ENCODE measurements around the gene AMMECR1. TPM values are rescaled to one million over a fixed set of nuclear protein-coding genes. Genes with fewer than 3 reads are reported as not detected.
A peak's percentile ranks its signal among the peaks of the same experiment; 100 is the strongest.

Gene AMMECR1
- total and polyA plus RNA-seq, 2 of the 13 experiments (the other 11 are each of a cell fraction or from before 2014, with no cell fraction given): 3.1 to 7.5 TPM

DNA sequence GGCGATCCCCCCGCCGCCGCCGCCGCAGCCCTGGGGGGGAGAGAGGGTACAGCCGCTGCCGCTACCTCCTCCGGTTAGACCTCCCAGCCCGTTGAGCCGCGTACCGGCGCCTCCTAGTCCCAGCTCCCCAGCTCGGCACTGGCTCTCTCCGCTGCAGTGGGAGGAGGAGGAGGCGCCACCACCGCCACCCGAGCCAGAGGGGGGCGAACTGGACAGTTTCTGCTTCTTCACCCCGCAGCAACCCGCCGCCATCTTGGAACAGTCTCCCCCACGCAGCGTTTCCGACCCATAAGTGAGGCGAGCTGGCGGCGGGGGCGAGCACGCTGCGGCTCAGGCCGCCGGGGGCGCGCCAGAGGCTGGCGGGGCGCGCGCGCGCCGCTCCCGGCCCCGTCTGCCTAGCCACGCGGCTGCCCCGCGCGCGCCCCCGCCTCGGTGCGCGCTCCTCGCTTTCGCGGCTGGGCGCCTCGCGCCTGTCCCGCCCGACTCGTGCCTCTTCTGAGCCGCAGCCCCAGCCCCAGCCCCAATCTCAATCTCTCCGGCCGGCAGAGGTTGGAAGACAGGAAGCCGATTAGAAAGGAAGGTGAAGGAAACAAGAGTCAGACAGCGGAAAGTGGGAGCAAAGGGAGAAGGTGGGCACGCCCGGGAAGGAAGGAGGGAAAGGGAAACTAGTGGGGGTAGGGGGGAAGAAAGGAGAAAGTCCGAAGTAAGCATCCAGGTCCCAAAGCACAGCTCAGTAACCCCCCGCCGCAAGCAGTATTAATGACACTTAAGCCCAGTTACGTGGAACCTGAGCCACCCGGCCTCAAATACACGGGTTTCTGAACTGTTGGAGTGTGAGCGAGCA lies at the start of gene AMMECR1 (continued):
- TF ChIP-seq ZNF614 (CRISPR knock-in tag; IDR thresholded peaks at IDR 0.05; ENCODE audit: borderline replicate concordance) (no peak), ZNF879 (CRISPR knock-in tag; IDR thresholded peaks at IDR 0.05) (no peak), ZNF232 (CRISPR knock-in tag; IDR thresholded peaks at IDR 0.05; ENCODE audit: borderline replicate concordance) (no peak), NFKB2 (CRISPR knock-in tag; IDR thresholded peaks at IDR 0.05; ENCODE audit: borderline replicate concordance) (no peak), HHEX (CRISPR knock-in tag; IDR thresholded peaks at IDR 0.05) (no peak), MATR3 (CRISPR knock-in tag; IDR thresholded peaks at IDR 0.05) (no peak), RFX1 (IDR thresholded peaks at IDR 0.05) (no peak), CHD2 (IDR thresholded peaks at IDR 0.05; ENCODE audit: low read depth, low read length) (no peak), SAP130 (CRISPR knock-in tag; IDR thresholded peaks at IDR 0.05; ENCODE audit: low read depth) (peak; percentile 19; the same call in 1 of the 2 replicates), GTF2F1 (IDR thresholded peaks at IDR 0.05; ENCODE audit: low read length) (no peak), SMAD3 (CRISPR knock-in tag; IDR thresholded peaks at IDR 0.05) (no peak), TBP (CRISPR knock-in tag; IDR thresholded peaks at IDR 0.05) (no peak), ZFAT (CRISPR knock-in tag; conservative IDR thresholded peaks at IDR 0.05) (no peak), CBFB (CRISPR knock-in tag; IDR thresholded peaks at IDR 0.05) (no peak), MED8 (CRISPR knock-in tag; IDR thresholded peaks at IDR 0.05; ENCODE audit: insufficient replicate concordance) (no peak), ZNF598 (CRISPR knock-in tag; IDR thresholded peaks at IDR 0.05; ENCODE audit: borderline replicate concordance) (no peak), ATAD3A (CRISPR knock-in tag; IDR thresholded peaks at IDR 0.05) (no peak), POLR2AphosphoS5 (IDR thresholded peaks at IDR 0.05; ENCODE audit: low read depth, low read length) (peak; percentile 50), HNF4A (CRISPR knock-in tag; IDR thresholded peaks at IDR 0.05) (no peak), ZNF569 (CRISPR knock-in tag; IDR thresholded peaks at IDR 0.05; ENCODE audit: borderline replicate concordance) (no peak)
- TF ChIP-seq, protein P1, sequence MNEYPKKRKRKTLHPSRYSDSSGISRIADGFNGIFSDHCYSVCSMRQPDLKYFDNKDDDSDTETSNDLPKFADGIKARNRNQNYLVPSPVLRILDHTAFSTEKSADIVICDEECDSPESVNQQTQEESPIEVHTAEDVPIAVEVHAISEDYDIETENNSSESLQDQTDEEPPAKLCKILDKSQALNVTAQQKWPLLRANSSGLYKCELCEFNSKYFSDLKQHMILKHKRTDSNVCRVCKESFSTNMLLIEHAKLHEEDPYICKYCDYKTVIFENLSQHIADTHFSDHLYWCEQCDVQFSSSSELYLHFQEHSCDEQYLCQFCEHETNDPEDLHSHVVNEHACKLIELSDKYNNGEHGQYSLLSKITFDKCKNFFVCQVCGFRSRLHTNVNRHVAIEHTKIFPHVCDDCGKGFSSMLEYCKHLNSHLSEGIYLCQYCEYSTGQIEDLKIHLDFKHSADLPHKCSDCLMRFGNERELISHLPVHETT (CRISPR knock-in tag; conservative IDR thresholded peaks at IDR 0.05): no peak
- TF ChIP-seq, protein P2, sequence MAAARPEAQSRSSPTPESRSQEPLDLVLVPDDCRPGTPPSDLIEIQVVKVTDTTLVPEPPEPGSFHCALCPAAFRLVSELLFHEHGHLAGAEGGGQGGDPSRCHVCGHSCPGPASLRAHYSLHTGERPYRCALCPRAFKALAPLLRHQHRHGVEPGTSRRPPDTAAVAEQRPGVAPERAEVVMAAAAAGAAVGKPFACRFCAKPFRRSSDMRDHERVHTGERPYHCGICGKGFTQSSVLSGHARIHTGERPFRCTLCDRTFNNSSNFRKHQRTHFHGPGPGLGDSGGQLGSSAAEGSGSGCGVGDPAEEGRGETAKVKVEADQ (CRISPR knock-in tag; IDR thresholded peaks at IDR 0.05; ENCODE audit: borderline replicate concordance): no peak
- TF ChIP-seq, protein P3, sequence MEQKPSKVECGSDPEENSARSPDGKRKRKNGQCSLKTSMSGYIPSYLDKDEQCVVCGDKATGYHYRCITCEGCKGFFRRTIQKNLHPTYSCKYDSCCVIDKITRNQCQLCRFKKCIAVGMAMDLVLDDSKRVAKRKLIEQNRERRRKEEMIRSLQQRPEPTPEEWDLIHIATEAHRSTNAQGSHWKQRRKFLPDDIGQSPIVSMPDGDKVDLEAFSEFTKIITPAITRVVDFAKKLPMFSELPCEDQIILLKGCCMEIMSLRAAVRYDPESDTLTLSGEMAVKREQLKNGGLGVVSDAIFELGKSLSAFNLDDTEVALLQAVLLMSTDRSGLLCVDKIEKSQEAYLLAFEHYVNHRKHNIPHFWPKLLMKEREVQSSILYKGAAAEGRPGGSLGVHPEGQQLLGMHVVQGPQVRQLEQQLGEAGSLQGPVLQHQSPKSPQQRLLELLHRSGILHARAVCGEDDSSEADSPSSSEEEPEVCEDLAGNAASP (CRISPR knock-in tag; IDR thresholded peaks at IDR 0.05; ENCODE audit: borderline replicate concordance): no peak
- TF ChIP-seq, protein P4, sequence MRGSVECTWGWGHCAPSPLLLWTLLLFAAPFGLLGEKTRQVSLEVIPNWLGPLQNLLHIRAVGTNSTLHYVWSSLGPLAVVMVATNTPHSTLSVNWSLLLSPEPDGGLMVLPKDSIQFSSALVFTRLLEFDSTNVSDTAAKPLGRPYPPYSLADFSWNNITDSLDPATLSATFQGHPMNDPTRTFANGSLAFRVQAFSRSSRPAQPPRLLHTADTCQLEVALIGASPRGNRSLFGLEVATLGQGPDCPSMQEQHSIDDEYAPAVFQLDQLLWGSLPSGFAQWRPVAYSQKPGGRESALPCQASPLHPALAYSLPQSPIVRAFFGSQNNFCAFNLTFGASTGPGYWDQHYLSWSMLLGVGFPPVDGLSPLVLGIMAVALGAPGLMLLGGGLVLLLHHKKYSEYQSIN (CRISPR knock-in tag; IDR thresholded peaks at IDR 0.05; ENCODE audit: borderline replicate concordance): no peak
- TF ChIP-seq, protein P5, sequence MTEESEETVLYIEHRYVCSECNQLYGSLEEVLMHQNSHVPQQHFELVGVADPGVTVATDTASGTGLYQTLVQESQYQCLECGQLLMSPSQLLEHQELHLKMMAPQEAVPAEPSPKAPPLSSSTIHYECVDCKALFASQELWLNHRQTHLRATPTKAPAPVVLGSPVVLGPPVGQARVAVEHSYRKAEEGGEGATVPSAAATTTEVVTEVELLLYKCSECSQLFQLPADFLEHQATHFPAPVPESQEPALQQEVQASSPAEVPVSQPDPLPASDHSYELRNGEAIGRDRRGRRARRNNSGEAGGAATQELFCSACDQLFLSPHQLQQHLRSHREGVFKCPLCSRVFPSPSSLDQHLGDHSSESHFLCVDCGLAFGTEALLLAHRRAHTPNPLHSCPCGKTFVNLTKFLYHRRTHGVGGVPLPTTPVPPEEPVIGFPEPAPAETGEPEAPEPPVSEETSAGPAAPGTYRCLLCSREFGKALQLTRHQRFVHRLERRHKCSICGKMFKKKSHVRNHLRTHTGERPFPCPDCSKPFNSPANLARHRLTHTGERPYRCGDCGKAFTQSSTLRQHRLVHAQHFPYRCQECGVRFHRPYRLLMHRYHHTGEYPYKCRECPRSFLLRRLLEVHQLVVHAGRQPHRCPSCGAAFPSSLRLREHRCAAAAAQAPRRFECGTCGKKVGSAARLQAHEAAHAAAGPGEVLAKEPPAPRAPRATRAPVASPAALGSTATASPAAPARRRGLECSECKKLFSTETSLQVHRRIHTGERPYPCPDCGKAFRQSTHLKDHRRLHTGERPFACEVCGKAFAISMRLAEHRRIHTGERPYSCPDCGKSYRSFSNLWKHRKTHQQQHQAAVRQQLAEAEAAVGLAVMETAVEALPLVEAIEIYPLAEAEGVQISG (CRISPR knock-in tag; IDR thresholded peaks at IDR 0.05): no peak

Measured in HepG2 (cell line).